ENCODE data around the gene NLN. TPM values are rescaled to one million over a fixed set of nuclear protein-coding genes. Genes with fewer than 3 reads are reported as not detected.

The NLN gene
- total RNA-seq, 1 donor from 2014 or later: 6.6 TPM

DNA sequence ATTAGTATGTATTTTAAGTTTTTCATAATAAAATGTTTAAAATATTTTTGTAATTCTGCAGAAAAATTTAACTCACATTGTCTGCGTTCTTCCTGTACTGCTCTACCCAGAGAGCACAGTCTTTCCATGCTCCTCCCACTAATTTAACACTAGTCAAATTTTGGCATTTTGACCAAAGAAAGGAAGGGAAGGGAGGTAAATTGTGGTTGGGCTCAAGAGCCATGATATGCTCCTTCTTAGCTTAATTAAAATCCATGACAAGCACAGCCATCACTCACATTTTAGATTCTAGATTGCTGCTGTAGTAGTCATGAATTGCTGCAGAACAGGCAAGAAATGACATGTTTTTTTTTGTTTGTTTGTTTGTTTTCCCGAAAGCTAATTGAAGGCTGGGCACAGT lies 98.4 kb downstream of the NLN start:
- Histone ChIP-seq H3K36me3 (no peaks in the 10 kb centered on the region), H3K27me3 (no peaks in the 10 kb centered on the region), H3K27ac (no peak overlapping the region), H3K4me3 (no peak overlapping the region), H3K9me3 (no peaks in the 10 kb centered on the region), H3K4me1 (no peaks in the 10 kb centered on the region)
- no peak for DNase-seq (ENCODE audit: extremely low spot score in 2 of 2)
- TF ChIP-seq, protein P1, sequence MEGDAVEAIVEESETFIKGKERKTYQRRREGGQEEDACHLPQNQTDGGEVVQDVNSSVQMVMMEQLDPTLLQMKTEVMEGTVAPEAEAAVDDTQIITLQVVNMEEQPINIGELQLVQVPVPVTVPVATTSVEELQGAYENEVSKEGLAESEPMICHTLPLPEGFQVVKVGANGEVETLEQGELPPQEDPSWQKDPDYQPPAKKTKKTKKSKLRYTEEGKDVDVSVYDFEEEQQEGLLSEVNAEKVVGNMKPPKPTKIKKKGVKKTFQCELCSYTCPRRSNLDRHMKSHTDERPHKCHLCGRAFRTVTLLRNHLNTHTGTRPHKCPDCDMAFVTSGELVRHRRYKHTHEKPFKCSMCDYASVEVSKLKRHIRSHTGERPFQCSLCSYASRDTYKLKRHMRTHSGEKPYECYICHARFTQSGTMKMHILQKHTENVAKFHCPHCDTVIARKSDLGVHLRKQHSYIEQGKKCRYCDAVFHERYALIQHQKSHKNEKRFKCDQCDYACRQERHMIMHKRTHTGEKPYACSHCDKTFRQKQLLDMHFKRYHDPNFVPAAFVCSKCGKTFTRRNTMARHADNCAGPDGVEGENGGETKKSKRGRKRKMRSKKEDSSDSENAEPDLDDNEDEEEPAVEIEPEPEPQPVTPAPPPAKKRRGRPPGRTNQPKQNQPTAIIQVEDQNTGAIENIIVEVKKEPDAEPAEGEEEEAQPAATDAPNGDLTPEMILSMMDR (IDR thresholded peaks at IDR 0.05): no peak
- TF ChIP-seq POLR2A (IDR thresholded peaks at IDR 0.05) (no peak), POLR2AphosphoS5 (IDR thresholded peaks at IDR 0.05; ENCODE audit: insufficient read depth in 1 of 2, low read depth in 1 of 2) (no peak)
- intact Hi-C loops (cut with DNase I): no loop called here

DNA sequence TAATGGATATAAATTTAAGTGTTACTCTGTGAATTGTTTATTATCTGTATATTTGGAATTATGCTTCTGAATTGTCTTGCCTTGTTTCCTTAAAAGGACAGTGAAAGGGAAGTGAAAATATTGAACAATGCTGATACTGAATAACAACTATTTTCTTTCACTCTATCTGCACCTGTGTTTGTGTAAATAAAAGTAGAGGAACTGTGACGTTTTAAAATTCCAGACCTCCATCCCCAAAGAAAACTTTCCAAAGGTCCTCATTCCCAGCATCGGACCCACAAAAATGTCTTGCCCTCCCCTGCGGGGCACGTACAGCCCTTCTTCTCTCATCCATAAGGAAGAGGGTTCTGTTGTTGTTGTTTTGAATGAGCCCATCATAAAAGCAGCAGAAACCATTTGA lies 100.0 kb downstream of the NLN start:
- TF ChIP-seq POLR2A (IDR thresholded peaks at IDR 0.05): no peak
- no peaks in the 10 kb centered on the region for H3K9me3 ChIP-seq
- H3K27me3 ChIP-seq: no peaks in the 10 kb centered on the region
- no peak overlapping the region for H3K4me3 ChIP-seq
- no peaks in the 10 kb centered on the region for H3K36me3 ChIP-seq
- DNase-seq (ENCODE audit: extremely low spot score in 2 of 2): no peak
- H3K27ac ChIP-seq: no peak overlapping the region
- no peaks in the 10 kb centered on the region for H3K4me1 ChIP-seq
- intact Hi-C loops (cut with DNase I): no loop called here

GRCh38 chr5:65822710-65823109 lies 100.7 kb downstream of the NLN start:
- Histone ChIP-seq H3K27ac (no peak overlapping the region), H3K4me3 (no peak overlapping the region), H3K36me3 (no peaks in the 10 kb centered on the region), H3K27me3 (no peaks in the 10 kb centered on the region), H3K4me1 (no peaks in the 10 kb centered on the region), H3K9me3 (no peaks in the 10 kb centered on the region)
- intact Hi-C loops (cut with DNase I): no loop called here
- no peak for DNase-seq (ENCODE audit: extremely low spot score in 2 of 2)
- TF ChIP-seq POLR2AphosphoS5 (IDR thresholded peaks at IDR 0.05; ENCODE audit: insufficient read depth in 1 of 2, low read depth in 1 of 2): no peak
- TF ChIP-seq, protein P1 (IDR thresholded peaks at IDR 0.05): no peak
- TF ChIP-seq POLR2A (IDR thresholded peaks at IDR 0.05): no peak

- H3K9me3 ChIP-seq: no peaks in the 10 kb centered on the region
Observed at GRCh38 chr5:65823204-65823603, 101.2 kb downstream of the NLN start.

DNA sequence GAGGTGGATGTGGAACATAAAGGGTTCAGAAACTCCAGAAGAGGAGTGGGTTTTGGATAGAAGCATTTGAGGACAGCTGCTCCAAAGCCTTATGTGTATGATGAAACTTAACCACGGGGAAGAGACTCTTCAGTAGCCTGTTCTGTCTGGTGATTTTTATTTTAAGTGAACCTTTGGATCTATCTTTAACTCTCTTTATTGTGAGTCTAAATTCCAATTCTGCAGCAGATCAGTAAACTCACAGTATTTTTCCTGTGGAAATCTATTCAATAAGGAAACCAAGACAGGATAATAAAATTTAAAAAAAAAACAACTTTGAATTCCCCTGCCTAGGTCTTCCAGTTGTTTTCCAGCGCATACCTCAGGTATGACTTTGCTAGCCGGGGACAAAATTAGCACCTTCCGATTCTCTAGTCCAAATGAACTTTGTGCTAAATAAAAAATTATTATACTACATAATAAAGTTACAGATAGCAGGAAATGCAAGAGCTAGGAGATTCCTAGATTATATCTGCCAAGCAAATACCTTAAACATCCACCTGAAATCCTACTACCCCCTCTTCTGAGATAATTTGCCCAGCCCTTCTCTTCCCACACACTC lies 101.9 kb downstream of the NLN start:
- TF ChIP-seq POLR2A (IDR thresholded peaks at IDR 0.05): no peak
- TF ChIP-seq, protein P1 (IDR thresholded peaks at IDR 0.05): no peak
- no peak for TF ChIP-seq POLR2AphosphoS5 (IDR thresholded peaks at IDR 0.05; ENCODE audit: insufficient read depth in 1 of 2, low read depth in 1 of 2)
- H3K4me1 ChIP-seq: no peaks in the 10 kb centered on the region
- H3K27ac ChIP-seq: no peak overlapping the region
- H3K27me3 ChIP-seq: no peaks in the 10 kb centered on the region
- no peak overlapping the region for H3K4me3 ChIP-seq
- DNase-seq (ENCODE audit: extremely low spot score in 2 of 2): no peak
- no peaks in the 10 kb centered on the region for H3K36me3 ChIP-seq
- no peaks in the 10 kb centered on the region for H3K9me3 ChIP-seq
- intact Hi-C loops (cut with DNase I): no loop called here

More at GRCh38 chr5:65823204-65823603, 101.2 kb downstream of the NLN start:
- TF ChIP-seq POLR2A (IDR thresholded peaks at IDR 0.05): no peak
- TF ChIP-seq POLR2AphosphoS5 (IDR thresholded peaks at IDR 0.05; ENCODE audit: insufficient read depth in 1 of 2, low read depth in 1 of 2): no peak
- TF ChIP-seq, protein P1 (IDR thresholded peaks at IDR 0.05): no peak
- H3K27ac ChIP-seq: no peak overlapping the region
- no peaks in the 10 kb centered on the region for H3K4me1 ChIP-seq
- H3K36me3 ChIP-seq: no peaks in the 10 kb centered on the region
- DNase-seq (ENCODE audit: extremely low spot score in 2 of 2): no peak
- no peak overlapping the region for H3K4me3 ChIP-seq
- no peaks in the 10 kb centered on the region for H3K27me3 ChIP-seq
- intact Hi-C loops (cut with DNase I): no loop called here
